Upper lobe of left lung (tissue), 6 donors: ENCODE measurements around the gene LEP. TPM values are rescaled to one million over a fixed set of nuclear protein-coding genes. Genes with fewer than 3 reads are reported as not detected.

Experiments used
- ATAC-seq, 2 donors: fragments of 200-7000 bp; cut with Tn5 transposase; one replicate each; pipeline ENCODE4 v1.9.1; 2022; ENCODE audit warnings: mild to moderate bottlenecking in 2 of 2, moderate library complexity in 2 of 2; ENCODE audit not compliant: low FRiP score in 2 of 2
- DNase-seq, 2 donors: peaks; one replicate each; pipeline ENCODE4 v3.0.0-alpha.2; 2019 to 2020
- H3K27ac ChIP-seq, 4 donors: fragments of 200-600 bp; sonication (generic); one replicate each; pipeline ENCODE4 v1.5.1; 2016 to 2019
- H3K27me3 ChIP-seq, 4 donors: fragments of 200-600 bp; sonication (generic); one replicate each; pipeline ENCODE4 v1.5.1; 2017 to 2019
- H3K36me3 ChIP-seq, 4 donors: fragments of 200-600 bp; sonication (generic); one replicate each; pipeline ENCODE4 v1.5.1; 2016 to 2019
- H3K4me1 ChIP-seq, 4 donors: fragments of 200-600 bp; sonication (generic); one replicate each; pipeline ENCODE4 v1.5.1; 2018 to 2019
- H3K4me3 ChIP-seq, 4 donors: fragments of 200-600 bp; sonication (generic); one replicate each; pipeline ENCODE4 v1.5.1; 2017 to 2019; ENCODE audit warnings: mild to moderate bottlenecking in 2 of 4, moderate library complexity in 1 of 4
- H3K9me3 ChIP-seq, 4 donors: fragments of 200-600 bp; sonication (generic); one replicate each; pipeline ENCODE4 v1.5.1; 2018 to 2019
- EP300 ChIP-seq, 4 donors: sonication (generic); formaldehyde crosslinking; IDR thresholded peaks; one replicate each; pipeline ENCODE4 v1.5.1; 2017; ENCODE audit warnings: antibody characterized with exemption in 4 of 4, control low read depth in 2 of 4
- POLR2A ChIP-seq, 4 donors: fragments of 450-650 bp; IDR thresholded peaks; one replicate each; pipeline ENCODE4 v1.5.1; 2016 to 2017; ENCODE audit warnings: antibody characterized with exemption in 4 of 4, mild to moderate bottlenecking in 2 of 4
- POLR2AphosphoS5 ChIP-seq, 2 donors: sonication (generic); formaldehyde crosslinking; IDR thresholded peaks; one replicate each; pipeline ENCODE4 v1.5.1; 2017; ENCODE audit warnings: antibody characterized with exemption in 2 of 2
- WGBS, 2 donors: methylation state at CpG; one replicate each; pipeline ENCODE4 v1.1.5; 2017 to 2018; 5-methylcytosine and 5-hydroxymethylcytosine counted together
- total RNA-seq, 6 donors: library from RNA; depleted of rRNA in 4 of 6; stranded (reverse); fragments of >200 nt in 4 of 6; gene quantifications; one replicate each; pipeline versions ENCODE4 v1.1.0 to v1.2.1, GENCODE V29; 2016 to 2021
- TF ChIP-seq, protein P1 (sequence below), 6 experiments: fragments of 450-650 bp in 4 of 6; fragments of 200-600 bp in 2 of 6; sonication (generic) in 2 of 6; IDR thresholded peaks; one replicate each; pipeline ENCODE4 v1.5.1; 2016 to 2019; ENCODE audit warnings: antibody characterized with exemption in 6 of 6
- donor health status: DM: no; HTN: no; CAD: no; lungs with moderate emphysema.
- donor health status: DM: no; HTN: yes; CAD: no; lungs with severe emphysema.

The LEP gene
- total RNA-seq, 6 donors from 2014 or later, result not detected

DNA sequence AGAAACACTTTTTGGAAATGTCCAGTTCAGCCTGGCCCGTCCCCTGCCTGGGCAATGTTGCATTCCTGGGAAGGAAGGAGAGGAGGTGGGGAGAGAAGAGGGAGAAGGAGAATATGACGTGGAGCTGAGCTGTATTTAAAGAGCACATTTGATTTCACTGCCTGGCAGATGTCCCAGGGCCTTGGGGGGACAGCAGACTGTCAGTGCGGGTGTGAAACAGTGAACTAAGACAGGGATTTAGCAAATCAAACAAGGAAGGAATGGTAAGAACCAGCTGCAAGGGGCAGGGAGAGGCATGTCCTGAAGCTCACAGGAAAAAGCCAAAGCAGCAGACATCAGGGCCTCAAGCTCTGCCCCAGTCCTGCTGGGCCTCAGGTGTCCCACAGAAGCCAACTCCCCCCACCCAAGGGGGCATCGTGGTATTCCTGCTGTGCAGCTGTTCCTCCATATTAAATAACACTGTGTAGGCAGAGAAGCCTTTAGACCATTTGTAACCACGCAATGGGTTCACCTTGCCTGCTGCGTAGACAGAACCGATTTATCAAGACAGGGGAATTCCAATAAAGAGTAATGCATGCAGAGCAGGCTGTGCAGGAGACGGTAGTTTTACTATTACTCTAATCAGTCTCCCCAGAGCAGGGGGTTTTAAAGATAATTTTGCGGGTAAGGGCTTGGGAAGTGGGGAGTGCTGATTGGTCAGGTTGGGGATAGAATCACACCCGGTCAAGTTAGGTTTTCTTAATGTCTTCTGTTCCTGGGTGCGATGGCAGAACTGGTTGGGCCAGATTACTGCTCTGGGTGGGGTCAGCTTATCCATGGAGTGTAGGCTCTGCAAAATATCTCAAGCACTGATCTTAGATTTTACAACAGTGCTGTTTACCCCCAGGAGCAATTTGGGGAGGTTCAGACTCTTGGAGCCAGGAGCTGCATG, 18.3 kb downstream of the LEP start:
- peak overlapping the region in 1 of 4 donors; percentile 39 for H3K27ac ChIP-seq
- TF ChIP-seq POLR2AphosphoS5 (IDR thresholded peaks at IDR 0.05), result no peak
- TF ChIP-seq, protein P1, sequence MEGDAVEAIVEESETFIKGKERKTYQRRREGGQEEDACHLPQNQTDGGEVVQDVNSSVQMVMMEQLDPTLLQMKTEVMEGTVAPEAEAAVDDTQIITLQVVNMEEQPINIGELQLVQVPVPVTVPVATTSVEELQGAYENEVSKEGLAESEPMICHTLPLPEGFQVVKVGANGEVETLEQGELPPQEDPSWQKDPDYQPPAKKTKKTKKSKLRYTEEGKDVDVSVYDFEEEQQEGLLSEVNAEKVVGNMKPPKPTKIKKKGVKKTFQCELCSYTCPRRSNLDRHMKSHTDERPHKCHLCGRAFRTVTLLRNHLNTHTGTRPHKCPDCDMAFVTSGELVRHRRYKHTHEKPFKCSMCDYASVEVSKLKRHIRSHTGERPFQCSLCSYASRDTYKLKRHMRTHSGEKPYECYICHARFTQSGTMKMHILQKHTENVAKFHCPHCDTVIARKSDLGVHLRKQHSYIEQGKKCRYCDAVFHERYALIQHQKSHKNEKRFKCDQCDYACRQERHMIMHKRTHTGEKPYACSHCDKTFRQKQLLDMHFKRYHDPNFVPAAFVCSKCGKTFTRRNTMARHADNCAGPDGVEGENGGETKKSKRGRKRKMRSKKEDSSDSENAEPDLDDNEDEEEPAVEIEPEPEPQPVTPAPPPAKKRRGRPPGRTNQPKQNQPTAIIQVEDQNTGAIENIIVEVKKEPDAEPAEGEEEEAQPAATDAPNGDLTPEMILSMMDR (IDR thresholded peaks at IDR 0.05), result no peak
- TF ChIP-seq POLR2A (IDR thresholded peaks at IDR 0.05), result no peak
- TF ChIP-seq EP300 (IDR thresholded peaks at IDR 0.05), result no peak
- peak in 1 of 2 donors; percentile 51 for ATAC-seq
- H3K4me1 ChIP-seq, result peaks cover 0 to 10% (median 3%) of the 10 kb centered on the region in 4 donors
- no peaks in the 10 kb centered on the region for H3K27me3 ChIP-seq
- H3K36me3 ChIP-seq, result no peaks in the 10 kb centered on the region
- no peak overlapping the region for H3K4me3 ChIP-seq
- no peaks in the 10 kb centered on the region for H3K9me3 ChIP-seq
- 56 to 62% methylated on average over 11 of the region's 11 CpGs for WGBS, 2 donors
- peak in 1 of 2 donors; percentile 56 for DNase-seq

DNA sequence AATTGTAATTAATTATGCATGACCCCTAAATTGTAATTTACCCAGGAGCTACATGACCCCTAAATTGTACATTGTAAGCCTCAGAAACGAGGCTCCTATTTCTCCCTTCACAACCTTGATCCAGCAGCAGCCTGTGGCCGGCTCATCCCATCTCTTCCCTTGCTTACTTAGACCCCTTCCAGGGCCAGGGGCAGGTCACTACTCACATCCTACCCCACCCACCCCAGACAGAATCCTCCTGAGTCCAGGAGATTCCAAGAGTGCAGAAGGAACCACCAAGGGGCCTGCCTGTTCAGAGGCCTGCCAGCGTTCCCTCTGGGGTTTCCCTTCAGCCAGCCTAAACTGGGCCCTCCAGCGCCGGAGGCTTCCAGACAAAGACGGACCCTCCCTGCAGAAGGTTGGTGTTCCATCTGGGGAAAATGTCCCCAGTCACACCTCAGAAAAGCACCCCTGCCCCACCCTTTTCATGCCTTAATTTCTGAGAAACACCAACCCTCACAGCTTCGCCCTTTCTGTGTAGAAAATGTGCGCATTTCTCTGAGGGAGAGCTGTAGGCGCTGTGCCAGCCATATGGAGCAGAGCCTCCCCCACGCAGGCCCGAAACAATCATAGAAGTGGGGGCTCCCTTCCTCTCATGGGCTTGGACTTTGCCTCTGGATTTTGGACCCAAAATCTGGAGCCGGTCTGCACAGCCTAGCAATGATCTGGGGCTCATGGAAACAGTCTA, 19.2 kb downstream of the LEP start:
- peaks cover 0 to 10% (median 3%) of the 10 kb centered on the region in 4 donors for H3K4me1 ChIP-seq
- H3K27ac ChIP-seq, result no peak overlapping the region
- no peaks in the 10 kb centered on the region for H3K36me3 ChIP-seq
- ATAC-seq, result no peak
- H3K4me3 ChIP-seq, result no peak overlapping the region
- WGBS, 2 donors, result 79 to 88% methylated on average over 10 to 12 of the region's 12 CpGs
- TF ChIP-seq POLR2AphosphoS5 (IDR thresholded peaks at IDR 0.05) (no peak), EP300 (IDR thresholded peaks at IDR 0.05) (no peak), POLR2A (IDR thresholded peaks at IDR 0.05) (no peak)
- TF ChIP-seq, protein P1 (IDR thresholded peaks at IDR 0.05), result no peak
- H3K9me3 ChIP-seq, result no peaks in the 10 kb centered on the region
- H3K27me3 ChIP-seq, result no peaks in the 10 kb centered on the region
- no peak for DNase-seq

DNA sequence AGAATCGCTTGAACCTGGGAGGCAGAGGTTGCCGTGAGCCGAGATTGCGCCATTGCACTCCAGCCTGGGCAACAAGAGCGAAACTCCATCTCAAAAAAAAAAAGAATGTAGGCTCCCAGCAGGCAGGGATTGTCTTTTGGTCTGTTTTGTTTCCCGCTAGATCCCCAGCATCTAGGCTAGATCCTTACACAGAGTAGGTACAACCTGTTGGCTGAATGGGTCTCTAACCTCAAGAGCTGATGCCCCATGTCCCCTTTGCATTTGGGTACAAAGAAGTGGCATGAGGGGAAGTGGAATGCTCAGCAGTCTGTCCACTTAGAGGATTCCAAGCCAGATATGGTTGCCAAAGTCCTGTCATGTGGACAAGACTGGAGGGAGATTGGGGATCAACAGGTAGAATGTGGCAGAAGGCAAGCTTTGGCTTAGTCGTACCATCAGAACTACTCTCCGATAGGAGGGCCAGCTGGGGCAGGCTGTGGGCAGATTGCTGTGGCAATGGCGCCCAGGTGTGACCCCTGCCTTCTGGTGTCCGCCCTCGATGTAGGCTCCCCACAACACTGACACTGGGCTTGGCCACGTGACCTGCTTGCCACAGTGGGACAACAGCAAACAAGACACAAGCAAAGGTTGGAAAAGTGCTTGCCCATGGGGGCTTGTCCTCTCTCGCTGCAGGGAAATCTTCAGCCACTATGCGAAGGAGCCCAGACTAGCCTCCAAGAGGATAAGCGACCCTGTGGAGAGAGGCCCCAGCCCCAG, 21.4 kb downstream of the LEP start:
- no peaks in the 10 kb centered on the region for H3K9me3 ChIP-seq
- no peak overlapping the region for H3K27ac ChIP-seq
- ATAC-seq (no peak), DNase-seq (peak in 1 of 2 donors; percentile 31)
- 92 to 95% methylated on average over 14 to 15 of the region's 15 CpGs for WGBS, 2 donors
- TF ChIP-seq POLR2AphosphoS5 (IDR thresholded peaks at IDR 0.05) (no peak), POLR2A (IDR thresholded peaks at IDR 0.05) (no peak), EP300 (IDR thresholded peaks at IDR 0.05) (no peak)
- TF ChIP-seq, protein P1 (IDR thresholded peaks at IDR 0.05), result no peak
- no peaks in the 10 kb centered on the region for H3K36me3 ChIP-seq
- no peaks in the 10 kb centered on the region for H3K27me3 ChIP-seq
- H3K4me1 ChIP-seq, result peaks cover 0 to 16% (median 3%) of the 10 kb centered on the region in 4 donors
- no peak overlapping the region for H3K4me3 ChIP-seq

DNA sequence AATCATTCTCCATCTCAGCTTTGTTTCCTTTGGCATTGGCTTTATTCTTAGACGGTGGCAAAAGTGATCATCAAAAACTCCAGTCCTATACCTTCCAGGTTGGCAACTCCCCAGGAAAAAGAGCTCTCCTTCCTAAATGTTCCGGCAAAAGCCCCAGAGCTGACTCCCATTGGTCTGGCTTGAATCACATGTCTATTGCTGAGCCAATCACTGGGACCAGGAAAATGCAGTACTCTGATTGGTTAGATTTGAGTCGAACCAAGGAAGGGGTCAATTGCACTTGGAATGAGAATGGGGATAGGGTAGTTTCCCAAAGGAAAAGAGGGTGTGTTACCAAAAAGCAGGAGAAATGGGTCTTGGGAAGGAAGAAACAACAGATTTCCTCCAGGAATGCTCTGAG, 22.3 kb downstream of the LEP start:
- Histone ChIP-seq H3K27ac (no peak overlapping the region), H3K9me3 (no peaks in the 10 kb centered on the region), H3K4me3 (no peak overlapping the region), H3K36me3 (no peaks in the 10 kb centered on the region), H3K27me3 (no peaks in the 10 kb centered on the region), H3K4me1 (peaks cover 0 to 16% (median 3%) of the 10 kb centered on the region in 4 donors)
- ATAC-seq (no peak), DNase-seq (no peak)
- TF ChIP-seq POLR2AphosphoS5 (IDR thresholded peaks at IDR 0.05) (no peak), POLR2A (IDR thresholded peaks at IDR 0.05) (no peak), EP300 (IDR thresholded peaks at IDR 0.05) (no peak)
- TF ChIP-seq, protein P1 (IDR thresholded peaks at IDR 0.05), result no peak
- WGBS, 2 donors, result 65 to 88% methylated on average over 3 of the region's 3 CpGs
